Upper lobe of right lung (tissue), 1 donor: Measurements from ENCODE around the gene BIRC6. TPM values are rescaled to one million over a fixed set of nuclear protein-coding genes. Genes with fewer than 3 reads are reported as not detected.

Experiments used
- ATAC-seq: fragments of 200-7000 bp; cut with Tn5 transposase; one replicate; pipeline ENCODE4 v1.9.1; 2020; ENCODE audit warnings: mild to moderate bottlenecking, moderate library complexity
- DNase-seq: peaks from one replicate; pipeline ENCODE4 v3.0.0-alpha.2; 2020
- H3K27ac ChIP-seq: fragments of 200-600 bp; one replicate; pipeline ENCODE4 v1.8.0; 2022
- H3K27me3 ChIP-seq: fragments of 200-600 bp; one replicate; pipeline ENCODE4 v1.8.0; 2022; ENCODE audit warnings: mild to moderate bottlenecking
- H3K36me3 ChIP-seq: fragments of 200-600 bp; one replicate; pipeline ENCODE4 v1.8.0; 2022
- H3K4me1 ChIP-seq: fragments of 200-600 bp; one replicate; pipeline ENCODE4 v1.8.0; 2022
- H3K4me3 ChIP-seq: fragments of 200-600 bp; one replicate; pipeline ENCODE4 v1.8.0; 2022; ENCODE audit warnings: mild to moderate bottlenecking
- H3K9me3 ChIP-seq: fragments of 200-600 bp; one replicate; pipeline ENCODE4 v1.8.0; 2022
- intact Hi-C: fragments of 100-400 bp; cut with DNase I; formaldehyde crosslinking; loops from one replicate; pipeline ENCODE4 v1.11.0; 2022
- total RNA-seq: library from RNA; stranded (reverse); fragmentation: NEBNext Ultra II Directional; extraction: Animal tissue kit (Norgen Biotek cat#: 25700); gene quantifications from one replicate; pipeline ENCODE4 v1.2.1, GENCODE V29; 2021
- TF ChIP-seq, protein P1 (sequence below): fragments of 200-600 bp; IDR thresholded peaks from one replicate; pipeline ENCODE4 v1.8.0; 2022; ENCODE audit warnings: antibody characterized with exemption
- donor health status: DM: no; HTN: yes; CAD: no; lungs with severe emphysema.

Gene BIRC6
- total RNA-seq, 1 donor from 2014 or later: 86.6 TPM

- H3K4me1 ChIP-seq: no peaks in the 10 kb centered on the region
- ATAC-seq: peak; percentile 86
- TF ChIP-seq, protein P1, sequence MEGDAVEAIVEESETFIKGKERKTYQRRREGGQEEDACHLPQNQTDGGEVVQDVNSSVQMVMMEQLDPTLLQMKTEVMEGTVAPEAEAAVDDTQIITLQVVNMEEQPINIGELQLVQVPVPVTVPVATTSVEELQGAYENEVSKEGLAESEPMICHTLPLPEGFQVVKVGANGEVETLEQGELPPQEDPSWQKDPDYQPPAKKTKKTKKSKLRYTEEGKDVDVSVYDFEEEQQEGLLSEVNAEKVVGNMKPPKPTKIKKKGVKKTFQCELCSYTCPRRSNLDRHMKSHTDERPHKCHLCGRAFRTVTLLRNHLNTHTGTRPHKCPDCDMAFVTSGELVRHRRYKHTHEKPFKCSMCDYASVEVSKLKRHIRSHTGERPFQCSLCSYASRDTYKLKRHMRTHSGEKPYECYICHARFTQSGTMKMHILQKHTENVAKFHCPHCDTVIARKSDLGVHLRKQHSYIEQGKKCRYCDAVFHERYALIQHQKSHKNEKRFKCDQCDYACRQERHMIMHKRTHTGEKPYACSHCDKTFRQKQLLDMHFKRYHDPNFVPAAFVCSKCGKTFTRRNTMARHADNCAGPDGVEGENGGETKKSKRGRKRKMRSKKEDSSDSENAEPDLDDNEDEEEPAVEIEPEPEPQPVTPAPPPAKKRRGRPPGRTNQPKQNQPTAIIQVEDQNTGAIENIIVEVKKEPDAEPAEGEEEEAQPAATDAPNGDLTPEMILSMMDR: no peak
- no peaks in the 10 kb centered on the region for H3K27me3 ChIP-seq
- H3K36me3 ChIP-seq: peaks cover 77% of the 10 kb centered on the region
- DNase-seq: no peak
- no peaks in the 10 kb centered on the region for H3K9me3 ChIP-seq
- H3K27ac ChIP-seq: no peak overlapping the region
- H3K4me3 ChIP-seq: no peak overlapping the region
- intact Hi-C loops: no loop called here
Observed at GRCh38 chr2:32611366-32611765, 254.5 kb downstream of the BIRC6 start.

GRCh38 chr2:32611771-32612170, 254.9 kb downstream of the BIRC6 start:
- DNase-seq (no peak), ATAC-seq (no peak)
- Histone ChIP-seq H3K9me3 (no peaks in the 10 kb centered on the region), H3K27me3 (no peaks in the 10 kb centered on the region), H3K4me3 (no peak overlapping the region), H3K36me3 (peaks cover 77% of the 10 kb centered on the region), H3K4me1 (no peaks in the 10 kb centered on the region), H3K27ac (no peak overlapping the region)
- intact Hi-C loops: no loop called here
- TF ChIP-seq, protein P1: no peak

- Histone ChIP-seq H3K4me3 (no peak overlapping the region), H3K4me1 (no peaks in the 10 kb centered on the region), H3K27ac (no peak overlapping the region), H3K9me3 (no peaks in the 10 kb centered on the region), H3K27me3 (no peaks in the 10 kb centered on the region), H3K36me3 (peaks cover 80% of the 10 kb centered on the region)
- DNase-seq: no peak
- ATAC-seq: peak; percentile 55
- intact Hi-C loops: no loop called here
- TF ChIP-seq, protein P1: no peak
Observed at GRCh38 chr2:32614084-32614483, 257.3 kb downstream of the BIRC6 start.

GRCh38 chr2:32617599-32618189, 260.9 kb downstream of the BIRC6 start:
- TF ChIP-seq, protein P1: no peak
- peaks cover 60% of the 10 kb centered on the region for H3K36me3 ChIP-seq
- H3K4me1 ChIP-seq: no peaks in the 10 kb centered on the region
- DNase-seq (no peak), ATAC-seq (peak; percentile 32)
- H3K4me3 ChIP-seq: no peak overlapping the region
- intact Hi-C loops: no loop called here
- H3K27me3 ChIP-seq: no peaks in the 10 kb centered on the region
- no peaks in the 10 kb centered on the region for H3K9me3 ChIP-seq
- H3K27ac ChIP-seq: no peak overlapping the region

DNA sequence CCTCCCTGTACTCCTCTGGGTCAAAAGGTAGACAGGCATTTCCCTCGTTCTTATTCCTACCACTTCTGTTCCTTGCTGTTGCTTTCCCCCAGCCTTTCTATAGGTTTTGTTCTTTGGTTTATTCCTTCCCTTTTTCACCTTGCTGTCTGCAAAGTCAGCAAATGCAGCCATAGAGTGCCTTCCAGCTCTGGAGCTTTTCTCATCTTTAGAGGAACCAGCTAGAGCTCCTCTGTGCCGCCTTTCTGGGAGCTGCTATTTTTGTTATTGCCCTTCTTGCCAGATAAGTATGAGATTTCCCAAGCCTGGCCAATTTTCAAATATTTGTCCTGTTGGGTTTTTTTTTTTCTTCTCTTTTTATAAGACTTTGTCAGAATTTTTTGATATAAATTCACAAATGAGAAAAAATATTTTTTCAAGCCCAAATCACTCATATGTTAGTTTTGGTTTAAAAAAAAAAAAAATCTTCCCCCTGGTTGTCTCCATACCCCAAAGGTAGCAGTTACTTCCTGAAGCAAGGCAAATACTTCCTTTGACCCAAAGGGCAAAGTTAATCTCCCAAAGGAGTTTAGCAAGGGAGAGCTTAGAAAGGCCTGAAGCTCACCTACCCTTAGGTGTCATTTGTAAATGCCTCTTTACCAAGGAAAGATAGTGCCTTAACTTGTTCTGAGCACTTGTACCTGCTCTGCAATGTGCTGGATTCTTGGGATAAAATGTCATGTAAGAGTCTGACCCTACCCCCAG, 265.9 kb downstream of the BIRC6 start:
- Histone ChIP-seq H3K27ac (peak overlapping the region; percentile 44), H3K4me1 (peaks cover 6% of the 10 kb centered on the region), H3K4me3 (no peak overlapping the region), H3K27me3 (no peaks in the 10 kb centered on the region), H3K9me3 (no peaks in the 10 kb centered on the region), H3K36me3 (peaks cover 14% of the 10 kb centered on the region)
- intact Hi-C loops: no loop called here
- no peak for DNase-seq
- TF ChIP-seq, protein P1: no peak
- peak; percentile 8 for ATAC-seq
